ENCODE measurements around the gene TSC2.

- TF ChIP-seq POLR2A (IDR thresholded peaks at IDR 0.05) (no peak), CTCF (IDR thresholded peaks at IDR 0.05) (no peak)
Measured at GRCh38 chr16:2081201-2082084, 33.7 kb downstream of the TSC2 start.
